Type B pancreatic cell (in vitro differentiated cells): ENCODE results near the gene GRM3. TPM values are rescaled to one million over a fixed set of nuclear protein-coding genes. Genes with fewer than 3 reads are reported as not detected.

Experiments
- DNase-seq: peaks from one replicate; pipeline ENCODE4 v3.0.0; 2021; ENCODE audit warnings: mixed read lengths; ENCODE audit not compliant: unreplicated experiment; ENCODE audit errors: extremely low spot score
- H3K27ac Mint-ChIP-seq: 2 replicates; pipeline ENCODE4 v1.8.0; 2021; ENCODE audit warnings: mild to moderate bottlenecking, mixed read lengths
- H3K27me3 Mint-ChIP-seq: 2 replicates; pipeline ENCODE4 v1.8.0; 2021; ENCODE audit warnings: mixed read lengths
- H3K36me3 Mint-ChIP-seq: 2 replicates; pipeline ENCODE4 v1.8.0; 2021; ENCODE audit warnings: mixed read lengths
- H3K4me1 Mint-ChIP-seq: one replicate; pipeline ENCODE4 v1.8.0; 2021; ENCODE audit warnings: mixed read lengths; ENCODE audit not compliant: unreplicated experiment
- H3K4me3 Mint-ChIP-seq: 2 replicates; pipeline ENCODE4 v1.8.0; 2021; ENCODE audit warnings: mild to moderate bottlenecking, mixed read lengths
- H3K9me3 Mint-ChIP-seq: 2 replicates; pipeline ENCODE4 v1.8.0; 2021; ENCODE audit warnings: mixed read lengths
- CTCF ChIP-seq: fragments of 200-600 bp; sonication (generic); conservative IDR thresholded peaks from 2 replicates; pipeline ENCODE4 v1.5.0; 2021; ENCODE audit warnings: antibody characterized with exemption, mild to moderate bottlenecking
- total RNA-seq: library from RNA; stranded (reverse); gene quantifications from 2 replicates; pipeline ENCODE4 v1.2.1, GENCODE V29; 2021; ENCODE audit warnings: low replicate concordance

The GRM3 gene
- total RNA-seq, 1 donor from 2014 or later, result 0.46 TPM

GRCh38 chr7:86775203-86775602, 131.5 kb downstream of the GRM3 start:
- H3K36me3 Mint-ChIP-seq, result no peaks in the 10 kb centered on the region
- H3K4me1 Mint-ChIP-seq, result no peaks in the 10 kb centered on the region
- H3K27ac Mint-ChIP-seq, result no peak overlapping the region
- no peaks in the 10 kb centered on the region for H3K9me3 Mint-ChIP-seq
- no peak for TF ChIP-seq CTCF
- H3K4me3 Mint-ChIP-seq, result no peak overlapping the region
- no peak for DNase-seq
- H3K27me3 Mint-ChIP-seq, result no peaks in the 10 kb centered on the region

- H3K36me3 Mint-ChIP-seq, result no peaks in the 10 kb centered on the region
- H3K4me3 Mint-ChIP-seq, result no peak overlapping the region
- no peaks in the 10 kb centered on the region for H3K27me3 Mint-ChIP-seq
- no peaks in the 10 kb centered on the region for H3K4me1 Mint-ChIP-seq
- no peak for TF ChIP-seq CTCF
- H3K9me3 Mint-ChIP-seq, result no peaks in the 10 kb centered on the region
- no peak overlapping the region for H3K27ac Mint-ChIP-seq
- no peak for DNase-seq
Observed at GRCh38 chr7:86776136-86776535, 132.4 kb downstream of the GRM3 start.

- H3K4me1 Mint-ChIP-seq, result no peaks in the 10 kb centered on the region
- DNase-seq, result no peak
- H3K27ac Mint-ChIP-seq, result no peak overlapping the region
- H3K4me3 Mint-ChIP-seq, result no peak overlapping the region
- no peaks in the 10 kb centered on the region for H3K27me3 Mint-ChIP-seq
- no peaks in the 10 kb centered on the region for H3K36me3 Mint-ChIP-seq
- no peak for TF ChIP-seq CTCF
- no peaks in the 10 kb centered on the region for H3K9me3 Mint-ChIP-seq
Observed at GRCh38 chr7:86778271-86778670, 134.6 kb downstream of the GRM3 start.

- Mint-ChIP-seq H3K36me3 (no peaks in the 10 kb centered on the region), H3K4me1 (no peaks in the 10 kb centered on the region), H3K27me3 (no peaks in the 10 kb centered on the region), H3K4me3 (no peak overlapping the region), H3K27ac (no peak overlapping the region), H3K9me3 (no peaks in the 10 kb centered on the region)
- no peak for DNase-seq
- no peak for TF ChIP-seq CTCF
Observed at GRCh38 chr7:86784765-86785164, 141.1 kb downstream of the GRM3 start.

GRCh38 chr7:86785641-86786040, 141.9 kb downstream of the GRM3 start:
- Mint-ChIP-seq H3K4me3 (no peak overlapping the region), H3K4me1 (no peaks in the 10 kb centered on the region), H3K27ac (no peak overlapping the region), H3K9me3 (no peaks in the 10 kb centered on the region), H3K27me3 (no peaks in the 10 kb centered on the region), H3K36me3 (no peaks in the 10 kb centered on the region)
- no peak for DNase-seq
- TF ChIP-seq CTCF, result no peak

- TF ChIP-seq CTCF, result no peak
- no peak overlapping the region for H3K27ac Mint-ChIP-seq
- H3K36me3 Mint-ChIP-seq, result no peaks in the 10 kb centered on the region
- no peak overlapping the region for H3K4me3 Mint-ChIP-seq
- no peaks in the 10 kb centered on the region for H3K9me3 Mint-ChIP-seq
- no peaks in the 10 kb centered on the region for H3K4me1 Mint-ChIP-seq
- peak; percentile 67 for DNase-seq
- H3K27me3 Mint-ChIP-seq, result no peaks in the 10 kb centered on the region
Observed at GRCh38 chr7:86786376-86786775, 142.7 kb downstream of the GRM3 start.
